Activated naive CD8-positive, alpha-beta T cell treated with anti-CD3 and anti-CD28 coated beads for 36 hours (primary cell): ENCODE results near the gene SLC25A22. TPM values are rescaled to one million over a fixed set of nuclear protein-coding genes. Genes with fewer than 3 reads are reported as not detected.

Experiments
- DNase-seq: peaks from one replicate; pipeline ENCODE4 v3.0.0; 2021
- H3K27ac Mint-ChIP-seq: one replicate; pipeline ENCODE4 v1.8.0; 2022; ENCODE audit warnings: mild to moderate bottlenecking, moderate library complexity, mixed read lengths
- H3K27me3 Mint-ChIP-seq: one replicate; pipeline ENCODE4 v1.8.0; 2022; ENCODE audit warnings: mild to moderate bottlenecking, mixed read lengths
- H3K36me3 Mint-ChIP-seq: one replicate; pipeline ENCODE4 v1.8.0; 2021; ENCODE audit warnings: mild to moderate bottlenecking, mixed read lengths
- H3K4me1 Mint-ChIP-seq: one replicate; pipeline ENCODE4 v1.8.0; 2021; ENCODE audit warnings: mixed read lengths
- H3K4me3 Mint-ChIP-seq: one replicate; pipeline ENCODE4 v1.8.0; 2022; ENCODE audit warnings: mild to moderate bottlenecking, moderate library complexity, mixed read lengths
- H3K9me3 Mint-ChIP-seq: one replicate; pipeline ENCODE4 v1.8.0; 2022; ENCODE audit warnings: mixed read lengths
- total RNA-seq, 2 experiments: library from RNA; stranded (reverse); gene quantifications; one replicate each; pipeline ENCODE4 v1.2.3, GENCODE V29; 2021

The SLC25A22 gene
- total RNA-seq, 2 experiments from 2014 or later = 54.4 to 56.5 TPM

GRCh38 chr11:829176-829846 is 31.2 kb upstream of the SLC25A22 start:
- DNase-seq = no peak
- Mint-ChIP-seq H3K4me3 (peak overlapping the region; percentile 60), H3K27me3 (peaks cover 43% of the 10 kb centered on the region), H3K4me1 (peaks cover 25% of the 10 kb centered on the region), H3K36me3 (peaks cover 9% of the 10 kb centered on the region), H3K9me3 (no peaks in the 10 kb centered on the region), H3K27ac (no peak overlapping the region)

GRCh38 chr11:828506-829175 is 30.6 kb upstream of the SLC25A22 start:
- Mint-ChIP-seq H3K4me1 (peaks cover 19% of the 10 kb centered on the region), H3K36me3 (peaks cover 9% of the 10 kb centered on the region), H3K27me3 (peaks cover 43% of the 10 kb centered on the region), H3K27ac (no peak overlapping the region), H3K4me3 (peak overlapping the region; percentile 32), H3K9me3 (no peaks in the 10 kb centered on the region)
- DNase-seq = no peak

- Mint-ChIP-seq H3K27ac (no peak within 1 kb of the TSS), H3K27me3 (peaks cover 43% of the 10 kb centered on the region), H3K4me3 (peak within 1 kb of the TSS; percentile 51), H3K36me3 (peaks cover 9% of the 10 kb centered on the region), H3K4me1 (peaks cover 19% of the 10 kb centered on the region), H3K9me3 (no peaks in the 10 kb centered on the region)
- DNase-seq = no peak
Measured at GRCh38 chr11:827897-828192, 29.8 kb upstream of the SLC25A22 start, which contains the start of gene CRACR2B. TSS of gene CRACR2B (plus strand) at chr11:827919. CDS start at chr11:828608, 689 bp downstream.

- Mint-ChIP-seq H3K27me3 (peaks cover 43% of the 10 kb centered on the region), H3K4me1 (peaks cover 18% of the 10 kb centered on the region), H3K27ac (no peak overlapping the region), H3K36me3 (peaks cover 9% of the 10 kb centered on the region), H3K4me3 (peak overlapping the region; percentile 51), H3K9me3 (no peaks in the 10 kb centered on the region)
- DNase-seq = no peak
Measured at GRCh38 chr11:827146-827896, 29.2 kb upstream of the SLC25A22 start.

GRCh38 chr11:826836-827145 is 28.7 kb upstream of the SLC25A22 start:
- H3K27ac Mint-ChIP-seq = no peak overlapping the region
- no peaks in the 10 kb centered on the region for H3K9me3 Mint-ChIP-seq

GRCh38 chr11:826227-826621 is 28.1 kb upstream of the SLC25A22 start:
- peak overlapping the region; percentile 72 for H3K4me3 Mint-ChIP-seq
- peaks cover 36% of the 10 kb centered on the region for H3K27me3 Mint-ChIP-seq
- DNase-seq = no peak
- peaks cover 20% of the 10 kb centered on the region for H3K4me1 Mint-ChIP-seq
- H3K27ac Mint-ChIP-seq = no peak overlapping the region
- H3K9me3 Mint-ChIP-seq = no peaks in the 10 kb centered on the region
- H3K36me3 Mint-ChIP-seq = peaks cover 9% of the 10 kb centered on the region

More at GRCh38 chr11:826836-827145, 28.7 kb upstream of the SLC25A22 start:
- peak overlapping the region; percentile 72 for H3K4me3 Mint-ChIP-seq
- peaks cover 41% of the 10 kb centered on the region for H3K27me3 Mint-ChIP-seq
- DNase-seq = no peak
- peaks cover 9% of the 10 kb centered on the region for H3K36me3 Mint-ChIP-seq
- H3K4me1 Mint-ChIP-seq = peaks cover 20% of the 10 kb centered on the region

- peaks cover 9% of the 10 kb centered on the region for H3K36me3 Mint-ChIP-seq
- H3K27me3 Mint-ChIP-seq = peaks cover 34% of the 10 kb centered on the region
- H3K4me1 Mint-ChIP-seq = peaks cover 25% of the 10 kb centered on the region
- no peaks in the 10 kb centered on the region for H3K9me3 Mint-ChIP-seq
- no peak overlapping the region for H3K27ac Mint-ChIP-seq
- no peak for DNase-seq
- H3K4me3 Mint-ChIP-seq = no peak overlapping the region
Measured at GRCh38 chr11:825366-826226, 27.5 kb upstream of the SLC25A22 start.

- Mint-ChIP-seq H3K4me1 (peaks cover 28% of the 10 kb centered on the region), H3K9me3 (no peaks in the 10 kb centered on the region), H3K4me3 (no peak overlapping the region), H3K27ac (no peak overlapping the region), H3K27me3 (peaks cover 29% of the 10 kb centered on the region), H3K36me3 (peaks cover 9% of the 10 kb centered on the region)
- DNase-seq = no peak
Measured at GRCh38 chr11:824942-825341, 26.9 kb upstream of the SLC25A22 start.

GRCh38 chr11:824292-824880 is 26.3 kb upstream of the SLC25A22 start:
- no peaks in the 10 kb centered on the region for H3K9me3 Mint-ChIP-seq
- H3K27me3 Mint-ChIP-seq = peaks cover 23% of the 10 kb centered on the region
- H3K4me1 Mint-ChIP-seq = peaks cover 27% of the 10 kb centered on the region
- no peak overlapping the region for H3K27ac Mint-ChIP-seq
- H3K4me3 Mint-ChIP-seq = no peak overlapping the region
- peaks cover 9% of the 10 kb centered on the region for H3K36me3 Mint-ChIP-seq
- no peak for DNase-seq

- Mint-ChIP-seq H3K27ac (no peak overlapping the region), H3K4me3 (no peak overlapping the region)
Measured at GRCh38 chr11:823441-824291, 25.6 kb upstream of the SLC25A22 start.

GRCh38 chr11:821512-822371 is 23.7 kb upstream of the SLC25A22 start:
- Mint-ChIP-seq H3K27ac (no peak overlapping the region), H3K9me3 (no peaks in the 10 kb centered on the region), H3K4me3 (no peak overlapping the region), H3K36me3 (peaks cover 9% of the 10 kb centered on the region), H3K27me3 (peaks cover 3% of the 10 kb centered on the region), H3K4me1 (peaks cover 18% of the 10 kb centered on the region)
- DNase-seq = no peak

More at GRCh38 chr11:823441-824291, 25.6 kb upstream of the SLC25A22 start:
- no peak for DNase-seq
- peaks cover 16% of the 10 kb centered on the region for H3K27me3 Mint-ChIP-seq
- H3K4me1 Mint-ChIP-seq = peaks cover 22% of the 10 kb centered on the region
- H3K9me3 Mint-ChIP-seq = no peaks in the 10 kb centered on the region
- H3K36me3 Mint-ChIP-seq = peaks cover 9% of the 10 kb centered on the region

- H3K27me3 Mint-ChIP-seq = no peaks in the 10 kb centered on the region
- H3K36me3 Mint-ChIP-seq = peaks cover 9% of the 10 kb centered on the region
- H3K4me1 Mint-ChIP-seq = peaks cover 17% of the 10 kb centered on the region
- H3K9me3 Mint-ChIP-seq = no peaks in the 10 kb centered on the region
- peak overlapping the region; percentile 25 for H3K27ac Mint-ChIP-seq
- no peak for DNase-seq
- peak overlapping the region; percentile 77 for H3K4me3 Mint-ChIP-seq
Measured at GRCh38 chr11:820655-821511, 22.8 kb upstream of the SLC25A22 start.
